Gastroesophageal sphincter (tissue), 4 donors: ENCODE results near the gene GAD1. TPM values are rescaled to one million over a fixed set of nuclear protein-coding genes. Genes with fewer than 3 reads are reported as not detected.

ENCODE experiments used
- ATAC-seq: fragments of 150-250 bp; one replicate; pipeline ENCODE4 v1.9.1; 2016; ENCODE audit warnings: mild to moderate bottlenecking, moderate library complexity
- H3K27ac ChIP-seq, 4 donors: fragments of 200-600 bp; sonication (generic) in 3 of 4; 1 replicate in 3 of 4; 2 replicates in 1 of 4; pipeline ENCODE4 v1.5.1; 2016 to 2019
- H3K27me3 ChIP-seq: fragments of 200-600 bp; sonication (generic); one replicate; pipeline ENCODE4 v1.5.1; 2019
- H3K36me3 ChIP-seq, 2 donors: fragments of 200-600 bp; sonication (generic); one replicate each; pipeline ENCODE4 v1.5.1; 2019; ENCODE audit warnings: control low read depth in 1 of 2
- H3K4me1 ChIP-seq, 3 donors: fragments of 200-600 bp; sonication (generic); 1 replicate in 2 of 3; 2 replicates in 1 of 3; pipeline ENCODE4 v1.5.1; 2016 to 2019; ENCODE audit warnings: control low read depth in 2 of 3
- H3K4me3 ChIP-seq, 2 donors: fragments of 200-600 bp; sonication (generic); one replicate each; pipeline ENCODE4 v1.5.1; 2019; ENCODE audit warnings: mild to moderate bottlenecking in 1 of 2, moderate library complexity in 1 of 2
- H3K9me3 ChIP-seq, 3 donors: fragments of 200-600 bp; sonication (generic); one replicate each; pipeline ENCODE4 v1.5.1; 2017 to 2019; ENCODE audit warnings: control low read depth in 2 of 3
- EP300 ChIP-seq: sonication (generic); formaldehyde crosslinking; IDR thresholded peaks from one replicate; pipeline ENCODE4 v1.6.1; 2017; ENCODE audit warnings: antibody characterized with exemption, mild to moderate bottlenecking
- POLR2A ChIP-seq, 2 donors: fragments of 450-650 bp; IDR thresholded peaks; one replicate each; pipeline ENCODE4 v1.6.1; 2017; ENCODE audit warnings: antibody characterized with exemption in 2 of 2, mild to moderate bottlenecking in 2 of 2, moderate library complexity in 1 of 2
- POLR2AphosphoS5 ChIP-seq: sonication (generic); formaldehyde crosslinking; IDR thresholded peaks from one replicate; pipeline ENCODE4 v1.6.1; 2017; ENCODE audit warnings: antibody characterized with exemption
- WGBS, 2 donors: methylation state at CpG; one replicate each; pipeline ENCODE4 v1.1.5; 2018; ENCODE audit warnings: low coverage in 1 of 2; 5-methylcytosine and 5-hydroxymethylcytosine counted together
- total RNA-seq, 4 donors: library from RNA; depleted of rRNA; stranded (reverse); fragments of >200 nt; gene quantifications; one replicate each; pipeline ENCODE4 v1.1.0, GENCODE V29; 2016
- TF ChIP-seq, protein P1 (sequence below), 4 experiments: fragments of 200-600 bp in 2 of 4; fragments of 450-650 bp in 2 of 4; sonication (generic) in 1 of 4; IDR thresholded peaks; one replicate each; pipeline ENCODE4 v1.5.1; 2017 to 2019; ENCODE audit warnings: antibody characterized with exemption in 4 of 4, mild to moderate bottlenecking in 2 of 4, moderate library complexity in 2 of 4

The GAD1 gene
- total RNA-seq, 4 donors from 2014 or later = not detected

DNA sequence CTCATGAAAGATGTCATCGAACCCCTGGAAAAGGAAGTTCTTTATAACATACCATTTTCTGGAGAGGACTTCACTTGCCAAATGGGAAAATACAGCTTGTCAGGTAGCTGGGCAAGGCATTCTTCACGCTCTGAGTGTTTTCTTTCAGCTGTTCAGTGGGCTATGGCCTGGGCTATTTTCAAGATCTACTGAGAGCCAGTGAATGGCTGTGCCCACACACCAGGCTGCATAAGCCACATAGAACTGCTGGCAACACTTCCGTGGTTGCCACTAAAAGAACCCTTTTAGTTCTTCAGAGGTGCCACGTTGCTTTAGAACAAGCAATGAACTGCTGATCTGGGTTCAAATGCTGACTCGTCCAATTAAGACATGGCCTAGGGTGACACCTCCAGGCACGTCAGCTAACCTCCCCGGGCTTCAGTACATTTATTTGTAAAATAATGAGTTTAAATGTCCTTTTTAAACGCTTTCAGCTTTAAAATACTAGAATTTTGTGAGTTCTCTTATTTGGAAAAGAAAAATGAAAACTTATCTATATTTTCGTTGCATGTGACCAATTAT, 75.8 kb downstream of the GAD1 start:
- Histone ChIP-seq H3K4me3 (no peak overlapping the region), H3K4me1 (peaks cover 0 to 6% (median 0%) of the 10 kb centered on the region in 3 donors), H3K9me3 (no peaks in the 10 kb centered on the region), H3K27ac (no peak overlapping the region), H3K27me3 (no peaks in the 10 kb centered on the region), H3K36me3 (no peaks in the 10 kb centered on the region)
- no peak for ATAC-seq
- TF ChIP-seq POLR2A (IDR thresholded peaks at IDR 0.05) (no peak), POLR2AphosphoS5 (no peak), EP300 (no peak)
- TF ChIP-seq, protein P1, sequence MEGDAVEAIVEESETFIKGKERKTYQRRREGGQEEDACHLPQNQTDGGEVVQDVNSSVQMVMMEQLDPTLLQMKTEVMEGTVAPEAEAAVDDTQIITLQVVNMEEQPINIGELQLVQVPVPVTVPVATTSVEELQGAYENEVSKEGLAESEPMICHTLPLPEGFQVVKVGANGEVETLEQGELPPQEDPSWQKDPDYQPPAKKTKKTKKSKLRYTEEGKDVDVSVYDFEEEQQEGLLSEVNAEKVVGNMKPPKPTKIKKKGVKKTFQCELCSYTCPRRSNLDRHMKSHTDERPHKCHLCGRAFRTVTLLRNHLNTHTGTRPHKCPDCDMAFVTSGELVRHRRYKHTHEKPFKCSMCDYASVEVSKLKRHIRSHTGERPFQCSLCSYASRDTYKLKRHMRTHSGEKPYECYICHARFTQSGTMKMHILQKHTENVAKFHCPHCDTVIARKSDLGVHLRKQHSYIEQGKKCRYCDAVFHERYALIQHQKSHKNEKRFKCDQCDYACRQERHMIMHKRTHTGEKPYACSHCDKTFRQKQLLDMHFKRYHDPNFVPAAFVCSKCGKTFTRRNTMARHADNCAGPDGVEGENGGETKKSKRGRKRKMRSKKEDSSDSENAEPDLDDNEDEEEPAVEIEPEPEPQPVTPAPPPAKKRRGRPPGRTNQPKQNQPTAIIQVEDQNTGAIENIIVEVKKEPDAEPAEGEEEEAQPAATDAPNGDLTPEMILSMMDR (IDR thresholded peaks at IDR 0.05) = no peak
- WGBS, 2 donors = 84 to 90% methylated on average over 7 to 8 of the region's 9 CpGs

DNA sequence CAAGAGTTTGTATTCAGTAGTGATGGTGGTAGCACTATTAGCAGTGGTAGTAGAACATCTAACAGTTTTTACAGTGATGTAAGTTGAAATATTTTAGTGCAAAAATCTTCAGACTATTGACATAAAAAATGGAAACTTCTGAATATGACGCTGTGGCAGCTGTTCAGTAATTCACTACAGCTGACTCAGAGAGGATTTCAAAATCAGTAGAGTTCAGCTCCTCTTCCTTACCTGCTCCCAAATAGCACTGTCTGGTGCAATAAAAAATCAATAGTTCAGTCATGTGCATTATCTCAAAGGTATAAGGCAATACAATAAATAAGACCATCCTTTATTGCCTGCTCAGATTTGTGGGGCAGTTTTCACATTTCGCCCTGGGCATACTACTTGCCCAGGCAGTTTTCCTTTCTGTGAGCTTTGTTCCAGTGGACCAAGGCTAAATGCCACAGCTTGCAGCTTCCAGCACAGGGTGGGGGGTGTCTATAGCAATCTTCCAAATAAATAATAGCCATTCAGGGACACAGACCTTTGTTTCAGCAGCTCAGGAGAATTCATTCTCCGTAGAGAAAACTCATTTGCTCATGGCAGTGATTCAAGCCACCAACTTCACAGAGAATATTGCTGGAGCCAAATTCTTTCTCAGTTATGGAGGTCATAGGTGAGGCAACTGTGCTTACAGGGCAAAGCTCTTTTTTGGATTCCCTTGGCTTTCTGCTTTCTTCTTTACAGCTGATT, 78.5 kb downstream of the GAD1 start:
- no peak for ATAC-seq
- Histone ChIP-seq H3K27ac (no peak overlapping the region), H3K36me3 (no peaks in the 10 kb centered on the region), H3K4me3 (no peak overlapping the region), H3K4me1 (peaks cover 0 to 6% (median 0%) of the 10 kb centered on the region in 3 donors), H3K27me3 (no peaks in the 10 kb centered on the region), H3K9me3 (no peaks in the 10 kb centered on the region)
- TF ChIP-seq POLR2A (IDR thresholded peaks at IDR 0.05) = no peak
- TF ChIP-seq, protein P1 (IDR thresholded peaks at IDR 0.05) = no peak
- WGBS, 2 donors = 48 to 53% methylated on average over 3 of the region's 3 CpGs

DNA sequence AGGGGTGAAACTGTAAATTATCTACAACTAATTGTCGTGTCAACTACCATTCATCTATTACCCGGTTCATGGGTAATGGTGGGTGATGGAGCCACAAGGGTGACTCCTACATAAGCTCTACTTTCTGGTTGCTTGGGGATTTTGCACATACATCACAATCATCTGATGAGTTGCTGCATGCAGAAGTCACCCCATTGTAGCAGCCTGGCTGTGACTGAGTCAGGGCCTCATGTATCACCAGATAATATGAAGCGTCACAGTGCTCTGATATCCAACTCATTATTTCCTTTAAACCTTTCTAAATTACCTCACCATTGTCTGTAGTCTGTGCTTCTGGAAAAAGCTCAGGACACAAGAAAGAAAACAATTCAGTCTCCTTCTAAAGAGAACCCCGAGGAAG, 79.9 kb downstream of the GAD1 start:
- WGBS, 2 donors = 70 to 78% methylated on average over 4 of the region's 4 CpGs
- H3K4me1 ChIP-seq = peaks cover 0 to 6% (median 0%) of the 10 kb centered on the region in 3 donors
- H3K36me3 ChIP-seq = no peaks in the 10 kb centered on the region
- H3K4me3 ChIP-seq = no peak overlapping the region
- no peak overlapping the region for H3K27ac ChIP-seq
- TF ChIP-seq POLR2A (IDR thresholded peaks at IDR 0.05) = no peak
- no peak for TF ChIP-seq POLR2AphosphoS5
- no peak for TF ChIP-seq EP300
- TF ChIP-seq, protein P1 (IDR thresholded peaks at IDR 0.05) = no peak
- no peaks in the 10 kb centered on the region for H3K9me3 ChIP-seq
- no peaks in the 10 kb centered on the region for H3K27me3 ChIP-seq
- ATAC-seq = no peak

DNA sequence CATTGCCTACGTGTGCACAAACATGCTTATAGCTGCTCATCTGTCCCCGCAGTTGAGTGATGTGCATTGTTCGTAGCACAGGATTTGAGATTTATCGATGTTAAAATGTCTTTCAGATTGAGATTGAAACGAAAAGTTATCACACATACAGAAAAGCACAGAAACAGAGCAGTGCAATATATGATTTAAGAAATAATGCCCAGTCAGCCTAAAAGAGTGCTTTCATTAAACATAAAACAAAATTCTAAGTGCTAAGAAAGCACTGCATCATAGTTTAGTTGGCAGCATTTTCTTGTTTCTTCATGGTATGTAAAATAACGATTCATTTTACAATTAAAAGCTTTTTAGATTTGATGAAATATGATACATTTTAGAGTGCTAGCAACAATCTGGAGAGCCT, 80.4 kb downstream of the GAD1 start:
- Histone ChIP-seq H3K27ac (no peak overlapping the region), H3K27me3 (no peaks in the 10 kb centered on the region), H3K4me3 (no peak overlapping the region), H3K36me3 (no peaks in the 10 kb centered on the region), H3K4me1 (peaks cover 0 to 6% (median 0%) of the 10 kb centered on the region in 3 donors), H3K9me3 (no peaks in the 10 kb centered on the region)
- ATAC-seq = no peak
- TF ChIP-seq EP300 = no peak
- TF ChIP-seq, protein P1 (IDR thresholded peaks at IDR 0.05) = no peak
- no peak for TF ChIP-seq POLR2AphosphoS5
- no peak for TF ChIP-seq POLR2A (IDR thresholded peaks at IDR 0.05)
- WGBS, 2 donors = 81 to 91% methylated on average over 5 to 6 of the region's 6 CpGs

DNA sequence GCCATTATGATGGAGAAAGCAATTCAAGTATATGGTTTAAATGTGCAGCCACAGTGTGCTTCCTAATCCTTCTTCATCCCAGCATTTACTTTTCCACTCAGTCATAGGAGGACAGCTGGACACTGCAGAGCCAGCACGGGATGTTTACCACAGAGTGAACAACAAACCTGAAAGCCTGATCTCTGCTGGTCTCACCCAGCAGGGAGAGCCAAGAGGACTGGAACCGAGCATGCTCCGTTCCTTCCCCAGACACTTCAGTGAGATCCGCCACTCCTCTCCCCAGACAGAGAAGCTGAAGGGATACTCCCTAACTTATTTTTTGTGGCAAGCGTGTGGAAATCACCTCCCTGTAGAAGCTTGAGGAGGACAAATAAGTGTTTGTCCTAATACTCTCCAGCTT, 89.2 kb downstream of the GAD1 start:
- WGBS, 2 donors = 31 to 34% methylated on average over 3 to 5 of the region's 5 CpGs

More for the DNA sequence above, 89.2 kb downstream of the GAD1 start:
- Histone ChIP-seq H3K4me3 (no peak overlapping the region), H3K4me1 (no peaks in the 10 kb centered on the region), H3K36me3 (no peaks in the 10 kb centered on the region), H3K27me3 (no peaks in the 10 kb centered on the region), H3K9me3 (peaks cover 0 to 28% (median 0%) of the 10 kb centered on the region in 3 donors), H3K27ac (no peak overlapping the region)
- ATAC-seq = no peak
- TF ChIP-seq POLR2A (IDR thresholded peaks at IDR 0.05) = no peak
- TF ChIP-seq, protein P1 (IDR thresholded peaks at IDR 0.05) = no peak
- no peak for TF ChIP-seq EP300
- no peak for TF ChIP-seq POLR2AphosphoS5
